H9 (cell line): Measurements from ENCODE around the gene PARP6. TPM values are rescaled to one million over a fixed set of nuclear protein-coding genes. Genes with fewer than 3 reads are reported as not detected.

Experiments used
- DNase-seq: peaks from one replicate; pipeline ENCODE4 v3.0.0-alpha.2; 2017
- H2AFZ ChIP-seq: one replicate; pipeline ENCODE4 v1.6.1; 2013; ENCODE audit warnings: mild to moderate bottlenecking, low read length, control low read depth, moderate library complexity
- H2AK5ac ChIP-seq: 2 replicates; pipeline ENCODE4 v1.6.1; 2013; ENCODE audit warnings: low read length, control low read depth, mixed read lengths; ENCODE audit not compliant: insufficient read length
- H2BK120ac ChIP-seq: one replicate; pipeline ENCODE4 v1.6.1; 2013; ENCODE audit warnings: low read depth, mild to moderate bottlenecking, low read length, control low read depth, inconsistent platforms; ENCODE audit not compliant: poor library complexity, severe bottlenecking
- H2BK12ac ChIP-seq: 2 replicates; pipeline ENCODE4 v1.6.1; 2013; ENCODE audit warnings: low read length, control low read depth, mixed read lengths, low read depth; ENCODE audit not compliant: insufficient read length
- H2BK15ac ChIP-seq: 2 replicates; pipeline ENCODE4 v1.6.1; 2013; ENCODE audit warnings: low read depth, low read length, control low read depth
- H2BK20ac ChIP-seq: one replicate; pipeline ENCODE4 v1.6.1; 2013; ENCODE audit warnings: low read depth, mild to moderate bottlenecking, low read length, control low read depth, inconsistent platforms; ENCODE audit not compliant: poor library complexity, severe bottlenecking
- H2BK5ac ChIP-seq: 2 replicates; pipeline ENCODE4 v1.6.1; 2013; ENCODE audit warnings: low read length, control low read depth, mixed read lengths; ENCODE audit not compliant: insufficient read length
- H3K14ac ChIP-seq: 2 replicates; pipeline ENCODE4 v1.6.1; 2013; ENCODE audit warnings: low read length, control low read depth; ENCODE audit not compliant: insufficient read depth
- H3K18ac ChIP-seq: 2 replicates; pipeline ENCODE4 v1.6.1; 2013; ENCODE audit warnings: low read depth, mild to moderate bottlenecking, mixed read lengths, low read length, control low read depth; ENCODE audit not compliant: insufficient read length
- H3K23ac ChIP-seq: 2 replicates; pipeline ENCODE4 v1.6.1; 2013; ENCODE audit warnings: low read length, control low read depth, mixed read lengths, low read depth; ENCODE audit not compliant: insufficient read length
- H3K23me2 ChIP-seq: 2 replicates; pipeline ENCODE4 v1.6.1; 2013; ENCODE audit warnings: low read depth, mild to moderate bottlenecking, mixed read lengths, low read length, control low read depth; ENCODE audit not compliant: insufficient read length, poor library complexity, severe bottlenecking
- H3K27ac ChIP-seq: 2 replicates; pipeline ENCODE4 v1.5.1; 2013; ENCODE audit warnings: low read length, control low read depth, mixed read lengths, low read depth; ENCODE audit not compliant: insufficient read length
- H3K27me3 ChIP-seq: 2 replicates; pipeline ENCODE4 v1.6.1; 2013; ENCODE audit warnings: low read length, control low read depth, inconsistent platforms; ENCODE audit not compliant: insufficient read depth
- H3K4ac ChIP-seq: 2 replicates; pipeline ENCODE4 v1.6.1; 2013; ENCODE audit warnings: low read depth, mild to moderate bottlenecking, control low read depth, inconsistent platforms, low read length, moderate library complexity
- H3K4me1 ChIP-seq: 2 replicates; pipeline ENCODE4 v1.6.1; 2013; ENCODE audit warnings: low read length, control low read depth, inconsistent platforms; ENCODE audit not compliant: insufficient read depth
- H3K4me2 ChIP-seq: 2 replicates; pipeline ENCODE4 v1.6.1; 2013; ENCODE audit warnings: low read length, control low read depth, mixed read lengths; ENCODE audit not compliant: insufficient read length, insufficient read depth
- H3K56ac ChIP-seq: 2 replicates; pipeline ENCODE4 v1.6.1; 2013; ENCODE audit warnings: low read depth, mild to moderate bottlenecking, mixed read lengths, low read length, control low read depth; ENCODE audit not compliant: insufficient read length
- H3K79me1 ChIP-seq: 2 replicates; pipeline ENCODE4 v1.6.1; 2013; ENCODE audit warnings: low read depth, mild to moderate bottlenecking, moderate library complexity, low read length, control low read depth, inconsistent platforms; ENCODE audit not compliant: insufficient read depth, poor library complexity, severe bottlenecking
- H3K79me2 ChIP-seq: 2 replicates; pipeline ENCODE4 v1.6.1; 2013; ENCODE audit warnings: low read length, control low read depth, inconsistent platforms; ENCODE audit not compliant: insufficient read depth
- H3K9ac ChIP-seq: 2 replicates; pipeline ENCODE4 v1.6.1; 2013; ENCODE audit warnings: low read length, control low read depth, mixed read lengths; ENCODE audit not compliant: insufficient read length; ENCODE audit errors: extremely low read depth
- H3K9me3 ChIP-seq: one replicate; pipeline ENCODE4 v1.6.1; 2013; ENCODE audit warnings: low read depth, low read length, inconsistent platforms; ENCODE audit not compliant: control insufficient read depth
- H3T11ph ChIP-seq: one replicate; pipeline ENCODE4 v1.6.1; 2013; ENCODE audit warnings: mild to moderate bottlenecking, low read length, control low read depth, inconsistent platforms
- H4K20me1 ChIP-seq: one replicate; pipeline ENCODE4 v1.6.1; 2013; ENCODE audit not compliant: control insufficient read depth, insufficient read length, insufficient read depth
- H4K5ac ChIP-seq: 2 replicates; pipeline ENCODE4 v1.6.1; 2013; ENCODE audit warnings: low read depth, mild to moderate bottlenecking, mixed read lengths, low read length, control low read depth; ENCODE audit not compliant: insufficient read length
- H4K8ac ChIP-seq: replicated peaks from 2 replicates; pipeline ENCODE4 v1.6.1; 2013; ENCODE audit warnings: low read length, control low read depth, mixed read lengths, low read depth; ENCODE audit not compliant: insufficient read length
- H4K91ac ChIP-seq: 2 replicates; pipeline ENCODE4 v1.6.1; 2013; ENCODE audit warnings: low read depth, mild to moderate bottlenecking, moderate library complexity, mixed read lengths, low read length, control low read depth; ENCODE audit not compliant: insufficient read length
- H3K27ac Mint-ChIP-seq, 3 experiments: 2 replicates in 2 of 3; 3 replicates in 1 of 3; pipeline ENCODE4 v1.8.0; 2020 to 2021; ENCODE audit warnings: mixed read lengths in 3 of 3, mild to moderate bottlenecking in 1 of 3, moderate library complexity in 1 of 3
- H3K27me3 Mint-ChIP-seq: 2 replicates; pipeline ENCODE4 v1.8.0; 2021; ENCODE audit warnings: low read depth, mild to moderate bottlenecking, moderate library complexity, mixed read lengths
- H3K36me3 Mint-ChIP-seq, 3 experiments: 2 replicates in 2 of 3; 3 replicates in 1 of 3; pipeline ENCODE4 v1.8.0; 2020 to 2021; ENCODE audit warnings: low read depth in 3 of 3, mixed read lengths in 3 of 3; ENCODE audit not compliant: insufficient read depth in 1 of 3
- H3K4me1 Mint-ChIP-seq, 2 experiments: 2 replicates each; pipeline ENCODE4 v1.8.0; 2020; ENCODE audit warnings: mixed read lengths in 2 of 2
- H3K4me3 Mint-ChIP-seq, 2 experiments: 2 replicates in 1 of 2; 3 replicates in 1 of 2; pipeline ENCODE4 v1.8.0; 2020 to 2021; ENCODE audit warnings: mild to moderate bottlenecking in 2 of 2, mixed read lengths in 2 of 2, moderate library complexity in 1 of 2
- H3K9me3 Mint-ChIP-seq, 2 experiments: 2 replicates in 1 of 2; 3 replicates in 1 of 2; pipeline ENCODE4 v1.8.0; 2020; ENCODE audit warnings: mild to moderate bottlenecking in 2 of 2, mixed read lengths in 2 of 2, moderate library complexity in 1 of 2
- total RNA-seq: library from RNA; stranded (reverse); gene quantifications from 2 replicates; pipeline ENCODE4 v1.2.1, GENCODE V29; 2021
- TF ChIP-seq, protein P1 (sequence below): fragments of 200-600 bp; sonication (generic); conservative IDR thresholded peaks from 3 replicates; pipeline ENCODE4 v1.8.0; 2021; ENCODE audit warnings: antibody characterized with exemption, mild to moderate bottlenecking

The PARP6 gene
- total RNA-seq, 1 experiment from 2014 or later, result 54.4 TPM

GRCh38 chr15:72239652-72240051, 32.7 kb downstream of the PARP6 start:
- Mint-ChIP-seq H3K9me3 (no peaks in the 10 kb centered on the region; a peak in 1 of 5 replicates), H3K27me3 (peaks cover 100% of the 10 kb centered on the region), H3K36me3 (peaks cover 29 to 47% (median 38%) of the 10 kb centered on the region in 3 experiments), H3K27ac (no peak overlapping the region), H3K4me3 (no peak overlapping the region), H3K4me1 (peaks cover 27 to 32% of the 10 kb centered on the region in 2 experiments)
- Histone ChIP-seq H4K91ac (no peak overlapping the region), H3K23ac (no peak overlapping the region), H2BK120ac (no peak overlapping the region), H2BK20ac (no peak overlapping the region), H2BK5ac (no peak overlapping the region), H3K56ac (no peak overlapping the region), H3K27ac (no peak overlapping the region), H2BK15ac (no peak overlapping the region), H3K4ac (no peak overlapping the region), H3T11ph (no peak overlapping the region), H3K79me1 (no peaks in the 10 kb centered on the region), H3K79me2 (no peaks in the 10 kb centered on the region), H3K18ac (no peak overlapping the region), H3K4me2 (no peak overlapping the region), H3K4me1 (peaks cover 8% of the 10 kb centered on the region; the same call in 1 of the 2 replicates), H2BK12ac (no peak overlapping the region), H3K14ac (no peak overlapping the region), H2AFZ (no peak overlapping the region), H3K27me3 (peaks cover 6% of the 10 kb centered on the region; the same call in 1 of the 2 replicates), H4K20me1 (no peaks in the 10 kb centered on the region), H2AK5ac (no peak overlapping the region), H3K23me2 (no peaks in the 10 kb centered on the region), H3K9me3 (no peaks in the 10 kb centered on the region), H4K5ac (no peak overlapping the region), H3K9ac (no peak overlapping the region), H4K8ac (no peak overlapping the region)
- TF ChIP-seq, protein P1, sequence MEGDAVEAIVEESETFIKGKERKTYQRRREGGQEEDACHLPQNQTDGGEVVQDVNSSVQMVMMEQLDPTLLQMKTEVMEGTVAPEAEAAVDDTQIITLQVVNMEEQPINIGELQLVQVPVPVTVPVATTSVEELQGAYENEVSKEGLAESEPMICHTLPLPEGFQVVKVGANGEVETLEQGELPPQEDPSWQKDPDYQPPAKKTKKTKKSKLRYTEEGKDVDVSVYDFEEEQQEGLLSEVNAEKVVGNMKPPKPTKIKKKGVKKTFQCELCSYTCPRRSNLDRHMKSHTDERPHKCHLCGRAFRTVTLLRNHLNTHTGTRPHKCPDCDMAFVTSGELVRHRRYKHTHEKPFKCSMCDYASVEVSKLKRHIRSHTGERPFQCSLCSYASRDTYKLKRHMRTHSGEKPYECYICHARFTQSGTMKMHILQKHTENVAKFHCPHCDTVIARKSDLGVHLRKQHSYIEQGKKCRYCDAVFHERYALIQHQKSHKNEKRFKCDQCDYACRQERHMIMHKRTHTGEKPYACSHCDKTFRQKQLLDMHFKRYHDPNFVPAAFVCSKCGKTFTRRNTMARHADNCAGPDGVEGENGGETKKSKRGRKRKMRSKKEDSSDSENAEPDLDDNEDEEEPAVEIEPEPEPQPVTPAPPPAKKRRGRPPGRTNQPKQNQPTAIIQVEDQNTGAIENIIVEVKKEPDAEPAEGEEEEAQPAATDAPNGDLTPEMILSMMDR, result no peak
- no peak for DNase-seq
